Left renal cortex interstitium (tissue), 4 donors: ENCODE results near the gene REXO1. TPM values are rescaled to one million over a fixed set of nuclear protein-coding genes. Genes with fewer than 3 reads are reported as not detected.
"Not testable (repeated sequence)": the region's sequence is repeated elsewhere in the genome, so short reads cannot be mapped to it uniquely, and the experiment has no call there.

Experiments used
- DNase-seq, 4 donors: peaks; one replicate each; pipeline ENCODE4 v3.0.0-alpha.2; 2013; ENCODE audit warnings: low read depth in 4 of 4, low spot score in 2 of 4, missing footprints in 1 of 4
- polyA plus RNA-seq, 4 donors: library from polyadenylated mRNA; unstranded; fragments of 120-200 nt; gene quantifications; one replicate each; pipeline ENCODE4 v1.2.1, GENCODE V29; 2013; ENCODE audit not compliant: insufficient read length in 4 of 4

REXO1 gene
- polyA plus RNA-seq, 4 donors, result 20.4 to 35.7 (median 28.0) TPM

DNA sequence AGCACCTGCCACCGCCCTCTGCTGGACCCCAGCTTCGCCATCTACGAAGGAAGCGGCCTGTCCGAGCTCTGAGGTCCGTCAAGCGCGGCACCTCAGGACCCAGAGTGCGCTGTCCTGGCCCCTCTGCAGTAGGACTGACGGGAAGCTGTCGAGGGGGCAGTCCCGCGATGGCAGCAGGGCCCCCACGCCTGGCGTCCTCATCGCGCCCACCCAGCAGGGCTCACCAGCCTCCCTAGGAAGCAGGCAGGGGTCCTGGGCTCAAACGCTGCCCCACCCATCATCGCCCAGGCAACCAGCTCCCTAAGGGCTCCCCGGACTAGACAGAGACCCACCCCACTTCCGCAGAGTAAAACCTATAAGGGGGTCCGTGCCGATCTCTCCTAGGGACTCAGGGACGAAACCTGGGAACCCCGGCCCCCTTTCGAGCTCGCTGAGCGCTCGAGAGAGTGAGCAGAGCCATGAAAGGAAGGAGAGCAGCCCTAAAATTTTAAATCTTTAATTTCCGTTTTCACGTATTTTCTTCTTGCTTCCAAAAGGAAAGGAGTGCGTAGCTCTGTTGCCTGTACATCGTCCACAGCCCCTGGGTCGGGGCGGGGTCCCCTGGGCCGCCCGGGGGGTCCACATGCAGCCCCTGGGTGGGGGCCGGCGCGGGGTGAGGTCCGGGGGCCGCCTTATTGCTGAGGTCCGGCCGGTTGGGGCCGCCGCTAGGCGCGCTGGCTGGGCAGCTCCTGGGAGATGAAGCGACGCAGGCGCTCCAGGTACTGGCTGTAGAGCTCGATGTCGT is 28.4 kb upstream of the REXO1 start:
- DNase-seq, result not testable (repeated sequence)

DNA sequence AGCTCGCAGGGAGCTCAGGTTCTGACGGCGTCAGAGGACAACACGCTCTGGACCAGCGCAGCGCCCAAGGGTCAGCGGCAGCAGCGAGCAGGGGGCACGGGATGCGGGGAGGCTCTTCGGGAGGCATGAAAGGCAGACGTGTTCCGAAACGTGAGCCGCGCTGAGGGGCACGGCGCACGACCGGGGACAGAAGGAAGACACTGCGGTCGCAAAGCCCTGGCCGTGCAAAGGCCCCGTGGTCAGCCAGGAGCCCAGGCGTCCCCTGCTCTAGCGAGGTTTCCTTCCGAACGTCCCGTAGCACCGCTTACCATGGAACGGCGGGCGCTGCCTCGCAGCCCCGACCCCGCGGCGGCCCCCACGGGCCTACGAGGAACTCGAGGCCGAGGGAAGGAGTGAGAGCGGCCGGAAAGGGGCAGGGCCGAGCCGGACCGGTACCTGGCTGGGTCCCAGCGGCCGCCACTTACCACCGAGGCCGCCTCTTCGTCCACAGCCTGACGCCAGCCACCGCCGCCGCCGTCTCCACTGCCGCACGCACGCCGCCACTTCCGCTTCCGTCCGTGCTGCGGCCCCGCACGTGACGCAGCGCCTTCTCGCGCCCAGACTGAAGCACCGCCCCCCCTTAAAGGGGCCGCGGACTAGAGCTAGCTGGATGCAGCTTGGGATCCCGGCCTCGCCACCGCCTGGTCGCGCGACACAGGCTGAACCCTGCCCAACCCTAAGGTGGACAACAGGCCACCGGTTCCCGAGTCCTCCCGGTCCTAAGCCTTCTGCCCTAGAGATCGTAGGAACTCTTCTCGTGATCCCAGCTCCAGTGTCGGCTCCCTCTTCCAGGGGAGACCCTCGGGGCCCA is 27.6 kb upstream of the REXO1 start:
- DNase-seq, result peak in 1 of 4 donors; percentile 86

DNA sequence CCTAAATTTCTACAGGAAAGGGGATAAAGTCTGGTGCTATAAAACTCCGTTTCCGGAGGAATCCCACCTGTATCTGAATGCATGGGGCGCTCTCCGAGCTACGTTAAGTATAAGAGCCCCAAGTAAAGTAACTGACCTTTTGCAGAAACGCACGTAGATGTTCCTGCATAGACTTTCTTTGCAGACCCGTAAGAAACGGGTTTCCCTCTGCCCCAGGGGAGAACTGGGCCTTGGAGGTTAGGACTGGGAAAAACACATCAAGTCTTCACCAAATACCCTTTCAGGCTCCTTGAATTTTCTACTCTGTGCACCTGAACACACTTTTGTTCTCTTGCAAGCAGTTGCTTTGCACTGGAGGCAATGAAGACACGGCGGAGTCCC is 27.0 kb upstream of the REXO1 start:
- DNase-seq, result not testable (repeated sequence)

DNA sequence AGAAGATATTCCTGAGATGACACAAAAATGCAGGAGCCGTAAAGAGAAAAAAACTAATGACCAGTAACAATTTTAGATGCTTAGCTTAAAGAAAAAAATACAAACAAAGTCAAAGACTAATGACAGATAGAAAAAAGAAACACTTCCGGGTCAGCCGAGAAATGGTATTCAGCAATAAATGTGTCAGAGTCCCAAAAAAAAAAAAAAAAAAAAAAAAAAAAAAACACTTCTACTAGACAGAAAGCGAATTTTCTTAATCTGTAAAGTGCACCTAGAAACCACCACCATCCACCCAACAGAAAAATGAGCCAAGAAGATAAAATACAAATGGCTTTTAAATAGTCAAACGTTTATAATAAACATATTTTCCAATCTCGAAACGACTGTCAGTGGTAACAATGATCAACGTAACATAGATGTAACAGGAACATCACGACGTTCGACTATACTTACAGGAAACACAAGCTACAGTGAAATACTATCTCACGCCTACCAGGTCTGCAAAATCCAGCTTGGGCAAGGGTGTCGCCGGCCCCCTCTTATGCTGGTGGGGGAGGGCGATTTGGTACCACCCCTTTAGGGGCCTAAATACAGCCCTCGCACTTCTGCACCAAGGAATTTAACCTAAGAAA is 26.4 kb upstream of the REXO1 start:
- no peak for DNase-seq

DNA sequence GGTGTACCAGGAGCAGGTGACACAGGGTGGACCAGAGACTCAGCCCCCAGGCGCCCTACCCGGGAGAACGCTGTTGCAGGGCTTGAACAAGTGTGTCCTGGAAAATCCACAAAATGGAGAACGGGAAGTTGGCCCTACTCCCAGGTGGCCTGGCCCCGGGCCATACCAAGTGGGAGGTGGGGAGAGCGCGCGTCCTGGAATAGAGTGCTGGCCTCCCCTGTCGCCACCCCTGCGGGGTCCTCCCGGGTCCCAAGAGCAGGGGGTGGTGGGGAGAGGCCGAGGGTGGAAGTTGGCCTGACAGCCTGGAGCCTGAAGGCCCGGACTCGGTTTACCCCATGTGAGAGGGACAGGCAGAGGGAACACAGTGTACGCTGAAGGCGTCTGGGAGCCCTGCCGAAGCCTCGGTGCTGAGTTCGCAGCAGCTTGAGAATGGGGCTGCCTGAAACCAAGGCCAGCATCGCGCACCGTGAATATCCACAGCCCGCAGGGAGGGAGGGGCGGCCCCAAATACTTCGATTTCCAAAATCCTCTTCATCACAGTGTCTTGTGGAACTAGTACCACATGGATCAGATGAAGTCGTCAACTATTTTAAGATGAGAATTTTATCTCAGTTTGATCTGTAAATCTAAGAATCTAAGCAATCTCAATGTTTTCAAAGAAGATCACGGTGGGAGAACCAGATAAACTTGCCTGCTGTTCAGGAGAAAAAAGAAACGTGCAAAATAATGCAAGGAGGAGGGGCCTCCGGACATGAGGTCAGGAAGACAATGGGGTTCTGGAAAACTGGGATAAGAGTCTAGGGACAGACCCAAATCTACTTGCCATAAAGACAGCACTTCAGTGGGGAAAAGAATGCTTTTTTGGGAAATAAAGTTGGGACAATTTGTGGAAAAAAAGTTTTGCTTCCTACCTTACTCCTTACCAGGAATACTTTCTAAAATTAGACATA is 25.5 kb upstream of the REXO1 start:
- no peak for DNase-seq

DNA sequence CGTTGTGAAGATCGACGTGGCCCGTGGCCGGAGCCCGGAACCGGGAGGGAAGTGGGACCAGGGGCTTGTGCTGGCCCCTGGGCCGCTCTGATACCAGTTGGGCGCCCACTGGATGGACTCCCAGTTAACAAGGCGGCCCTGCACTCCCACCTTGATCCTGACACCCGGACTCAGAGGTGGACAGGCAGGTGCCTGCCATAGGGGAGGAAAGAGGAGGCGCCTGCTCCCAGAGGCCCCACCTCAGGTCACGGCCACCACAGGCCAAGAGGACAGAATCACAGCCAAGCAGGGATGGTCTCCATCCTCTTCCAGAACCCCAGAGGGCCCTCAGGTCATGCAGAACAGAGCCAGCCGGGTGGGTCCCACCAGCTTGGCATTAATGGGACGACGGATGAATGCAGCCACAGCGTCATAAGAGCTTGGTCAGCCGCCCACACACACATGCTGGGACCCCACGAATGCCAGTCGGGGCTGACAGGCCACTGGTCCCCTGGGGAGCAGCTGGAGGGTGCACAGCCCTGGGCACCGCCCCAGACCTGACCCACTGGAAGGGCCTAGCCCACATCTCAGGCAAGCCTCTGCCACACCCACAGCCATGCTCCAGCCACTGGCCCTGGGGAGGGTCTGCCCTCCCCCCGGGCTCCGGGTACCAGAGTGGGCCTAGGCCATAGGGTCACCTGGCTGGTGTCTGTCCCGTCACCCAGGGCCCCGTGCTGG is 24.7 kb upstream of the REXO1 start:
- no peak for DNase-seq

DNA sequence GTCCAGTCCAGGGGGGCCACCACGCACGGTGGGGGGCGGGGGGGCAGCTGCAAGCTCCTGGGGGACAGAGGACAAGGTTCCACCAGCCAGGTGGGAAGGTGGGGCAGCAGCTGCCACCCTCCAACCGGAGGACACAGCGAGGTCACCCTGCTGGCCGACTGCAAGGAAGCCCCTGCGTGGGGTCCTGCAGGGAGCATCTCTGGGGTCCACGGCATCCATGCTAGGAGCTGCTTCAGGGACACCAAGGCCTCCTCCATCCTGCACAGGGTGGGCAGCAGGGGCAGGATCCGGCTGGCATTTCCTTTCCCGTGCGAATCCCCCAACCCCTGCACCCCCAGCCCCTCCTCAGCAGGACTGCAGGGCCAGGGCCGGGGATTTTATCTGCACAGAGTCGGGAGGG is 23.3 kb upstream of the REXO1 start:
- no peak for DNase-seq

DNA sequence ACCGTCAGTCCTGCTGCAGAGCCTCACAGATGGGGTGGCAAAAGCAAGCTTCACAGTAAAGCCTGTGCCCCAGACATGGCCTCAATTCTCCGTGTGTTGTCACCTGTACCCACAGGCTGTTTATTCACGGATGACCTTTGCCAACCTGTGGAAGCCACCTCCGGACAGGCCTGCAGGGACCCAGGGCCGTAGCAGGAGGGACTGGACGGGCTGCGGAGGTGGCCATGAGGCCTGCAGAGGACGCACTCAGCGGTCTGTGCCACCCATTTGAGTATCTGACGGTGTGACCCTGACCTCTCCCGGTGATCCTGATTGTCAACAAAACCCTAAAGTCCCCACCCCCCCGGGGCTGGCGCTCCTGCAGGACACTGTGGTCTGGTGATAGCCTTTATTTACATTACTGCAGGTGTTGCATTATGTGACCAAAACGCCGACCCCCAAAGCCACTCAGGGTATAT is 22.9 kb upstream of the REXO1 start:
- DNase-seq, result no peak

DNA sequence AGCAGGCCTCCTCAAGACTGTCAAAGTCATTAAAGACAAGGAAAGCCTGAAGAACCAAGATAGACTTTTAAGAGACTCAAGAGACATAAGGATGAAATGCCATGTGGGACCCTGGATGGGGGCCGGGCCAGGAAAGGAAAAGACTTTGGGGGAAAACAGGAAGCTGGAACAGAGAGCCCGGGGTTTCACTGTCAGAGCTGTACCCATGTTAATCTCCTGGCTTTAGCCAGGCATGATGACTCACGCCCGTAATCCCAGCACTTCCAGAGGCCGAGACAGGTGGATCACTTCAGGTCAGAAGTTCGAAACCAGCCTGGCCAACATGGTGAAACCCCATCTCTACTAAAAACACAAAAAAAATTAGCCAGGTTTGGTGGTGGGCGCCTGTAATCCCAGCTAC is 20.7 kb upstream of the REXO1 start:
- no peak for DNase-seq

DNA sequence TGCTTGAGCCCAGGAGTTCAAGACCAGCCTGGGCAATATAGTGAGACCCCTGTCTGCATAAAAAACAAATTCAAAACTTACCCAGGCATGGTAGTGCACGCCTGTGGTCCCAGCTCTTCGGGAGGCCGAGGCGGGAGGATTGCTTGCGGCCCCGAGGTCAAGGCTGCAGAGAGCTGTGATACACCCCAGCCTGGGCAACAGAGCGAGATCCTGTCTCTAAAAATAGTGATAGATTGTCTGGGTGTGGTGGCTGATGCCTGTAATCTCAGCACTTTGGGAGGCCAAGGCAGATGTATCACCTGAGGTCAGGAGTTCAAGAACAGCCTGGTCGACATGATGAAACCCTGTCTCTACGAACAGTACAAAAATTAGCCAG is 19.1 kb upstream of the REXO1 start:
- no peak for DNase-seq

DNA sequence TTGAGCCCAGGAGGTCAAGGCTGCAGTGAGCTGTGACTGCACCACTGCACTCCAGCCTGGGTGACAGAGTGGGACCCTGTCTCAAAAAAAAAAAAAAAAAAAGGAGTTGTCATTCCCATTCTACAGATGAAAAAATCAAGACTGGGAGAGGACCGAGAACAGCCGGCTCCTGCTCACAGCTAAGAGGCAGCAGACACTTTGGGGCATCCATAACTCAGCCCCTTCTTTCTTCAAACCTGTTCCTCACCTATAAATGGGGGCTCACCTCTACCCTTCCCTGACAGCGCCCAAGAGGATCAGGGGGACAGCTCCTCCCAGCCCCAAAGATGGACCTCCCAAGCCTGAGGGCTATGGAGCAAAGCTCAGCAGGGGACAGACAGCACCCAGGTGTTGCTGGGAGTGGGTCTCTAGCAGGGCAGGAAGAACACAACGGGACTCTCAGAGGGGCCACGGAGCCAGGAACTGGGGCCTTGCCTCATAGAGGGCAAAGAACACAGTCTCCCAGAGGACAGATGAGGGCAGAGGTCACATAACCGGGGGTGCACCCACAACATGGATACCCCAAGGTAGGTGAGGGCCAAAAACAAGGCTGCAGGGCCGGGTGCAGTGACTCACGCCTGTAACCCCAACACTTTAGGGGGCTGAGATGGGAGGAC is 18.5 kb upstream of the REXO1 start:
- no peak for DNase-seq

DNA sequence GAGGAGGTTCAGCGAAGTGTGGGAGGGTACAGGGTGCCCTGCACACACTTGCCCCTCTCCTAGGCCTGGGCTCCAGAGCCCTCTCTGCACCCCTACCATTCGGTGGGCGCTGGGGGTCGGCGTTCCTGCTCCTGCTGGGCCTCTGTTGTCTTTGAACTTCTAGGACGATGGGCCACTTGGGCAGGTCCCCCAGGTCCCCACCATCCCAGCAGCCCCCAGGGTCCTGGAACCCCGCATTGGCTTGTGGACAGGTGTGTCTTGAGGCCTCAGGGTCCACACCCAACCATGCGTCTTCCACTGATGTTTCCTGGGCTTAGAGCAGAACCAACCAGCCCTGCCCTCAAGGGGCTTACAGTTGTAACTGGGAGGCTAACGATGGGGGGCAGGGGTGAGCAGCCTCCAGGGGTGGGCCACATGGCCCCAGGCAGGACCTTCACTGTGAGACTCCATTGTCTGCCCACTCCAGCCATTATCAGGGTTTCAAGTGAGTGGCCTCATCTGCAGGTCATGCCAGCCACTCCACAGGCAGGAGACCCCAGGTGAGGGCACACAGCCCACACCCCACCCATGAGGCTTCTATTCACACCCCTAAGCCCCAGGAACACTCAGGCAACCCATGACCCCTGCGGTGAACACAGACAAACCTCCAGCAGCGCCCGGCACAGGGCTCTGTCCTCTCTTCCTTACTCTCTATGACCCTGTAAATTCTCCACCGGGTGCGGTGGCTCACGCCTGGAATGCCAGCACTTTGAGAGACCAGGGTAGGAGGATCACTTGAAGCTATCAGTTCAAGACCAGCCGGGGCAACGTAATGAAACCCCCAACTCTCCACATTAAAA is 17.1 kb upstream of the REXO1 start:
- DNase-seq, result no peak

DNA sequence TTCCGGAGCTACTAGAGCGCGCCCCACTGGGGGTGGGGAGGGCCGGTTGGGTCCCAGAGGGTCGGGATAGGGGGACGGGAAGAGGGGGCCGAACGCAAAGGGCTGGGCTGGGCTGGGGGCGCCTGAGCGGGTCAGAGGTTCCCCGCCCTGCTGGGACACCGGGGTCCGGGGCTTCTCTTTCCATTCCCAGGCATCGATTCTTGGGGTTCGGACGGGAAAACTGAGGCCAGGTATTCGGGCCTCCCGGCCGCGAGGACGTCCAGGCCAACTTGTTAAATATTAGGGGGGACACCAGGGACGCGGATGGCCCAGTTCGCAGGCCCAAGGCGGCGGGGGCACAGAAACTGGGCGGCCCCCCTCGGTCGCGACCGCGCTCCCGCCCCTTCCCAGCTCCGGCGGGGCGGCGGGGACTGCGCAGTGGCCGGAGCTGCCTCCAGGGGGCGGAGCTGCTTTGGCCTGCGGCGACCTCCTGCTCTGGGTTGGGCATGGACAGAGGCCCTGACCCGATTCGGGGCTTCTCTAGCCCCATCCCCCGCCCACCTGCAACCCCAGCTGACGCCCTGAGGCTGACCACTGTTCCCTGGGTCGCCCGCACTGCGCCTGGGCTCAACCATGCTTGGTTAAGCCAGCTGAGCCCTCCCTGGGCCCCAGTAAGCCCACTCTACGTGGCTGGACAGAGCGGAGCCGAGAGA is 16.3 kb upstream of the REXO1 start:
- no peak for DNase-seq

DNA sequence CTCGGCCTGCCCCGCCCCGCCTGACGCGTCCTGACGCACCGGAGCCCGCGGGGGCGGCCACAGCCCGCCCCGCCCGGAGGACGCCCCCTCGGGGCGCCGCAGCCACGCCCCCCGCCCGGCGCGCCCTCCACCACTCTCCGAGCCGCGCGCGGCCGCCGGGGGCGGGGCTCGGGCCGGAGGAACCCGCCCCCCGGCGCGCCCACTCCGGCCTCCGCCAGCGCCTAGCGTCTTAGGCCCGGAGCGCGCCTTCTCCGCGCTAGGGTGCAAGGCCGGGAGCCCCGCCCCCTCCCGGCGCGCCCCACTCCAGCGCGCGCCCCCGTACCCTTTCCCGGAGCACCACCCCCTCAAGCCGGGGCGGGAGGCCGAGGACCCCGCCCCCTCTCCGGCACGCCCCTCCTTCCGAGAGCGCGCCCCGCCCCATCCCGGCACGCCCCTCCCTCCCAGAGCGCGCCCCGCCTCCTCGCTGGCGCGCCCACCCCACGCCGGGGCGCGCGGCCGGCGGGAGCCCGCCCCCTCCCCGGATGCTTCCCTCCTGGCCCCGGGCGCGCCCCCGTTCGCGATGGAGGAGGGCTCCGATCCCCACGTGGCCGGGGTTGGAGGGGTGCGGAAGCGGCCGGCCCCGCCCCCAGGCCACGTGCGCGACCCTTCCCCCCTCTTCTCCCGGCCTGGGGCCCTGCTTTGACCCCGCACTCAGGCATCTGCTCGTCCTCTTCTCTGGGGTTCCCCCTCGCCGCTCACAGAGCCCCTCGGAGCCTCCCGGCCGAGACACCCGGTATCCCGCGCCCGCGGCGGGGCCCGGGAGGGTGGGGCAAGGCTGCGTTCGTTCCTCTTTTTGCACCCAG is 15.6 kb upstream of the REXO1 start:
- peak in 2 of 4 donors; percentile 70 to 81 for DNase-seq

DNA sequence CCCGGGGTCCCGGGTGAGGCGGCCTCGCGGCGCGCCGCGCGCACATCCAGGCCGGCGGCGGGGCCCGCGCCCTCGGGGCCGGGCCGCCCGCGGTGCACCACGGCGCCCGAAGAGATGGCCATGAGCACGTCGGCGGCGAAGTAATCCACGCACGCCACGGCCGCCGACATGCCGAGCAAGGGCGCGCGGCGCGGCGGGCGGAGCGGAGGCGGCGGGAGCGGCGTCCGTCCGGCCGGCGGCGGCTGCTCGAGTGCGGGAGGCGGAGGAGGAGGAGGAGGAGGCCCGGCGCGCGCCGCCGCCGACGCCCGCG is 15.0 kb upstream of the REXO1 start, which contains the start of gene KLF16:
Gene KLF16 (minus strand): TSS at position 252 of the 310 bp plus-strand sequence. CDS start 82 bp downstream, at position 170.
- DNase-seq, result no peak

DNA sequence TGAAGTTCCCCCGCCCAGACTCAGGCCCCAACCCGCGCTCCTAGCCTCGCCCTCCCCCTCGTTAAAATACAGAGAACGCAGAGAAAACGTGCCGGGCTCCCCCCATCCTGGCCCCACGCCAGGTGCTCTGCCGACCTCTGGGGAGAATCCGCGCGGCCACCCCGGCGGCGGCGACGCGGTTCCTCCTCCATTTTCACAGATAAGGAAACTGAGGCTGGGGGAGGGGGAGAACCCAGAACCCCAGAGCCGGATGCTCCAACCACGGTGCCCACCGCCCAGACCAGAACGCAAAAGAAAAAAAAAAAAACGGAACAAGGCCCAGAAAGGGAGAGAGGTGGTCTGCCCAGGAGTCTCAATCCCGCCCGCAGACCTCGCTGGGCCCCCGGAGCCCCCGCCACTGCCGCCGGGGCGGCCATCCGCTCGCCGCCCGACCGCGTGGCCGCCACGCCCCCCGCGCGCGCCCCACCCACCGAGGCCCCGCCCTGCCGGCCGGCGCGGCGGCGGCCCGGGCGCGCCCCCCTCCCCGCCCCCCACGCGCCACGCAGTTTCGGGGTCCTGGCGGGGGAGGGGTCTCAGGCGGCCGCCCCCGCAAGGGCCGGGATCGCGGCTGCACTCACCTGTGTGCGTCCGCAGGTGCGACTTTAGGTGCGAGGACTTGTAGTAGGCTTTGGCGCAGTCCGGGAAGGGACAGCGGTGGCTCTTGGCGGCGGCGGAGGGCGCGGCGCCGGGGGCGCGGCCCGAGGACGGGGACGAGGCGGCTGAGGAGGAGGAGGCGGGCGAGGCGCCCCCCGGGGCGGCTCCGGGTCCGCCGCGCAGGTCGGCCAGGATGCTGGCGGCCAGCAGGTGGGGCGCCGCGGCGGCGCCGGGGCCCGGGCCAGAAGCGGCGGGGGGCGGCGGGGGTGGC is 14.4 kb upstream of the REXO1 start:
- DNase-seq, result no peak
